Stimulated activated CD8-positive, alpha-beta memory T cell treated with anti-CD3 and anti-CD28 coated beads, Interleukin-15, amount 100 ng/mL, for 4 hours (primary cell): Measurements from ENCODE around the gene TRPM3.

ENCODE experiments used
- DNase-seq, 2 donors: peaks; one replicate each; pipeline ENCODE4 v3.0.0-alpha.2; 2020; ENCODE audit warnings: low read depth in 2 of 2

The TRPM3 gene

GRCh38 chr9:70893580-70894122, 227.8 kb downstream of the TRPM3 start:
- no peak for DNase-seq

- DNase-seq = no peak
Observed at GRCh38 chr9:70888471-70888870, 232.9 kb downstream of the TRPM3 start.

- no peak for DNase-seq
Observed at GRCh38 chr9:70887826-70888225, 233.6 kb downstream of the TRPM3 start.

GRCh38 chr9:70883963-70884793, 237.2 kb downstream of the TRPM3 start:
- DNase-seq = no peak

GRCh38 chr9:70883056-70883455, 238.4 kb downstream of the TRPM3 start:
- no peak for DNase-seq

- no peak for DNase-seq
Observed at GRCh38 chr9:70881333-70881732, 240.1 kb downstream of the TRPM3 start.

GRCh38 chr9:70880535-70880934, 240.9 kb downstream of the TRPM3 start:
- no peak for DNase-seq

- DNase-seq = no peak
Observed at GRCh38 chr9:70878576-70878975, 242.8 kb downstream of the TRPM3 start.

- no peak for DNase-seq
Observed at GRCh38 chr9:70874451-70874850, 247.0 kb downstream of the TRPM3 start.

GRCh38 chr9:70873506-70873905, 247.9 kb downstream of the TRPM3 start:
- DNase-seq = no peak

GRCh38 chr9:70868661-70869652, 252.5 kb downstream of the TRPM3 start:
- no peak for DNase-seq

GRCh38 chr9:70868041-70868440, 253.4 kb downstream of the TRPM3 start:
- DNase-seq = no peak

GRCh38 chr9:70865471-70865870, 255.9 kb downstream of the TRPM3 start:
- no peak for DNase-seq

- DNase-seq = no peak
Observed at GRCh38 chr9:70861797-70862196, 259.6 kb downstream of the TRPM3 start.

GRCh38 chr9:70861376-70861775, 260.0 kb downstream of the TRPM3 start:
- no peak for DNase-seq

GRCh38 chr9:70859694-70860093, 261.7 kb downstream of the TRPM3 start:
- no peak for DNase-seq

GRCh38 chr9:70856411-70856810, 265.0 kb downstream of the TRPM3 start:
- DNase-seq = no peak

- DNase-seq = no peak
Observed at GRCh38 chr9:70852711-70853240, 268.6 kb downstream of the TRPM3 start.

GRCh38 chr9:70840266-70840665, 281.2 kb downstream of the TRPM3 start:
- DNase-seq = no peak

- DNase-seq = no peak
Observed at GRCh38 chr9:70835323-70835722, 286.1 kb downstream of the TRPM3 start.

- DNase-seq = no peak
Observed at GRCh38 chr9:70832492-70832891, 288.9 kb downstream of the TRPM3 start.

- DNase-seq = no peak
Observed at GRCh38 chr9:70830618-70831017, 290.8 kb downstream of the TRPM3 start.
